ENCODE measurements around the gene PAXIP1.

Gene PAXIP1

GRCh38 chr7:154975984-154976383 is 26.9 kb downstream of the PAXIP1 start:
- no peak for TF ChIP-seq CTCF (IDR thresholded peaks at IDR 0.05; ENCODE audit: borderline replicate concordance, control extremely low read depth, extremely low read depth, insufficient read depth, missing control alignments)
- in situ Hi-C loops (cut with MboI; ENCODE audit: low sequenced_read_pairs, unreplicated experiment), result no loop called here
- DNase-seq (ENCODE audit: low spot score), result no peak

GRCh38 chr7:154973381-154973780 is 29.5 kb downstream of the PAXIP1 start:
- DNase-seq (ENCODE audit: low spot score), result no peak
- in situ Hi-C loops (cut with MboI; ENCODE audit: low sequenced_read_pairs, unreplicated experiment), result no loop called here
- no peak for TF ChIP-seq CTCF (IDR thresholded peaks at IDR 0.05; ENCODE audit: borderline replicate concordance, control extremely low read depth, extremely low read depth, insufficient read depth, missing control alignments)

- DNase-seq (ENCODE audit: low spot score), result no peak
- in situ Hi-C loops (cut with MboI; ENCODE audit: low sequenced_read_pairs, unreplicated experiment), result no loop called here
- TF ChIP-seq CTCF (IDR thresholded peaks at IDR 0.05; ENCODE audit: borderline replicate concordance, control extremely low read depth, extremely low read depth, insufficient read depth, missing control alignments), result no peak
These were observed 34.5 kb downstream of the PAXIP1 start for GRCh38 chr7:154968336-154969001.

- no peak for DNase-seq (ENCODE audit: low spot score)
- no peak for TF ChIP-seq CTCF (IDR thresholded peaks at IDR 0.05; ENCODE audit: borderline replicate concordance, control extremely low read depth, extremely low read depth, insufficient read depth, missing control alignments)
- in situ Hi-C loops (cut with MboI; ENCODE audit: low sequenced_read_pairs, unreplicated experiment), result no loop called here
These were observed 35.4 kb downstream of the PAXIP1 start for GRCh38 chr7:154967401-154967955.

- no peak for TF ChIP-seq CTCF (IDR thresholded peaks at IDR 0.05; ENCODE audit: borderline replicate concordance, control extremely low read depth, extremely low read depth, insufficient read depth, missing control alignments)
- in situ Hi-C loops (cut with MboI; ENCODE audit: low sequenced_read_pairs, unreplicated experiment), result no loop called here
These were observed 37.9 kb downstream of the PAXIP1 start for GRCh38 chr7:154965014-154965413.

GRCh38 chr7:154960063-154960790 is 42.7 kb downstream of the PAXIP1 start:
- no peak for TF ChIP-seq CTCF (IDR thresholded peaks at IDR 0.05; ENCODE audit: borderline replicate concordance, control extremely low read depth, extremely low read depth, insufficient read depth, missing control alignments)
- in situ Hi-C loops (cut with MboI; ENCODE audit: low sequenced_read_pairs, unreplicated experiment), result no loop called here
- DNase-seq (ENCODE audit: low spot score), result no peak

More at GRCh38 chr7:154965014-154965413, 37.9 kb downstream of the PAXIP1 start:
- DNase-seq (ENCODE audit: low spot score), result no peak

All from GM13976 (cell line).